Measurements from ENCODE around the gene BBS12. TPM values are rescaled to one million over a fixed set of nuclear protein-coding genes. Genes with fewer than 3 reads are reported as not detected.

Gene BBS12
- total and polyA plus RNA-seq, 2 experiments from 2014 or later: 2.3 to 2.6 TPM

DNA sequence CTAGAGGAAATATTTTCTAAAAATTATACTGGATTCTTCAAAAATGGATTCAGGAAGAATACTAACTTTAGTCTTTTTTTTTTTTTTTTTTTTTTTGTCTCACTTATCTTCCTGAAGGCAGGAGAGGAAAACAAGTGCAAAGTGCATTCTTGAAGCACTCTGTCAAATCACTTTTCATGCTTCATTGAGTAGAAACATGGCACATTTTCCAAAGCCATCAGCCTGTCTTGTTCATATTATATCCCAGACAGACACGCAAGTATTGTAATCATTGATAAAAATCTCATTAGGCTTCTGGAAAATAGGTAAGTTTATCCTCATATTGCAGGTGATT, 1.2 kb downstream of the BBS12 start:
- H3K4me3 ChIP-seq: peak overlapping the region; percentile 66
- no peak overlapping the region for H3K27ac Mint-ChIP-seq
- H2AFZ ChIP-seq: no peak overlapping the region

More for the DNA sequence above, 1.2 kb downstream of the BBS12 start:
- Mint-ChIP-seq H3K9me3 (peaks cover 6% of the 10 kb centered on the region; the same call in 1 of the 3 replicates), H3K4me1 (peaks cover 10% of the 10 kb centered on the region), H3K27me3 (ENCODE audit: insufficient read depth, low read depth, poor library complexity) (peaks cover 9% of the 10 kb centered on the region), H3K4me3 (peak overlapping the region; percentile 87), H3K36me3 (ENCODE audit: low read depth) (peaks cover 7% of the 10 kb centered on the region; the same call in 2 of the 3 replicates)
- no peak for TF ChIP-seq ZNF331 (CRISPR knock-in tag; IDR thresholded peaks at IDR 0.05; ENCODE audit: low read depth)
- TF ChIP-seq JUNB (IDR thresholded peaks at IDR 0.05; ENCODE audit: unreplicated experiment): no peak
- TF ChIP-seq, protein P1, sequence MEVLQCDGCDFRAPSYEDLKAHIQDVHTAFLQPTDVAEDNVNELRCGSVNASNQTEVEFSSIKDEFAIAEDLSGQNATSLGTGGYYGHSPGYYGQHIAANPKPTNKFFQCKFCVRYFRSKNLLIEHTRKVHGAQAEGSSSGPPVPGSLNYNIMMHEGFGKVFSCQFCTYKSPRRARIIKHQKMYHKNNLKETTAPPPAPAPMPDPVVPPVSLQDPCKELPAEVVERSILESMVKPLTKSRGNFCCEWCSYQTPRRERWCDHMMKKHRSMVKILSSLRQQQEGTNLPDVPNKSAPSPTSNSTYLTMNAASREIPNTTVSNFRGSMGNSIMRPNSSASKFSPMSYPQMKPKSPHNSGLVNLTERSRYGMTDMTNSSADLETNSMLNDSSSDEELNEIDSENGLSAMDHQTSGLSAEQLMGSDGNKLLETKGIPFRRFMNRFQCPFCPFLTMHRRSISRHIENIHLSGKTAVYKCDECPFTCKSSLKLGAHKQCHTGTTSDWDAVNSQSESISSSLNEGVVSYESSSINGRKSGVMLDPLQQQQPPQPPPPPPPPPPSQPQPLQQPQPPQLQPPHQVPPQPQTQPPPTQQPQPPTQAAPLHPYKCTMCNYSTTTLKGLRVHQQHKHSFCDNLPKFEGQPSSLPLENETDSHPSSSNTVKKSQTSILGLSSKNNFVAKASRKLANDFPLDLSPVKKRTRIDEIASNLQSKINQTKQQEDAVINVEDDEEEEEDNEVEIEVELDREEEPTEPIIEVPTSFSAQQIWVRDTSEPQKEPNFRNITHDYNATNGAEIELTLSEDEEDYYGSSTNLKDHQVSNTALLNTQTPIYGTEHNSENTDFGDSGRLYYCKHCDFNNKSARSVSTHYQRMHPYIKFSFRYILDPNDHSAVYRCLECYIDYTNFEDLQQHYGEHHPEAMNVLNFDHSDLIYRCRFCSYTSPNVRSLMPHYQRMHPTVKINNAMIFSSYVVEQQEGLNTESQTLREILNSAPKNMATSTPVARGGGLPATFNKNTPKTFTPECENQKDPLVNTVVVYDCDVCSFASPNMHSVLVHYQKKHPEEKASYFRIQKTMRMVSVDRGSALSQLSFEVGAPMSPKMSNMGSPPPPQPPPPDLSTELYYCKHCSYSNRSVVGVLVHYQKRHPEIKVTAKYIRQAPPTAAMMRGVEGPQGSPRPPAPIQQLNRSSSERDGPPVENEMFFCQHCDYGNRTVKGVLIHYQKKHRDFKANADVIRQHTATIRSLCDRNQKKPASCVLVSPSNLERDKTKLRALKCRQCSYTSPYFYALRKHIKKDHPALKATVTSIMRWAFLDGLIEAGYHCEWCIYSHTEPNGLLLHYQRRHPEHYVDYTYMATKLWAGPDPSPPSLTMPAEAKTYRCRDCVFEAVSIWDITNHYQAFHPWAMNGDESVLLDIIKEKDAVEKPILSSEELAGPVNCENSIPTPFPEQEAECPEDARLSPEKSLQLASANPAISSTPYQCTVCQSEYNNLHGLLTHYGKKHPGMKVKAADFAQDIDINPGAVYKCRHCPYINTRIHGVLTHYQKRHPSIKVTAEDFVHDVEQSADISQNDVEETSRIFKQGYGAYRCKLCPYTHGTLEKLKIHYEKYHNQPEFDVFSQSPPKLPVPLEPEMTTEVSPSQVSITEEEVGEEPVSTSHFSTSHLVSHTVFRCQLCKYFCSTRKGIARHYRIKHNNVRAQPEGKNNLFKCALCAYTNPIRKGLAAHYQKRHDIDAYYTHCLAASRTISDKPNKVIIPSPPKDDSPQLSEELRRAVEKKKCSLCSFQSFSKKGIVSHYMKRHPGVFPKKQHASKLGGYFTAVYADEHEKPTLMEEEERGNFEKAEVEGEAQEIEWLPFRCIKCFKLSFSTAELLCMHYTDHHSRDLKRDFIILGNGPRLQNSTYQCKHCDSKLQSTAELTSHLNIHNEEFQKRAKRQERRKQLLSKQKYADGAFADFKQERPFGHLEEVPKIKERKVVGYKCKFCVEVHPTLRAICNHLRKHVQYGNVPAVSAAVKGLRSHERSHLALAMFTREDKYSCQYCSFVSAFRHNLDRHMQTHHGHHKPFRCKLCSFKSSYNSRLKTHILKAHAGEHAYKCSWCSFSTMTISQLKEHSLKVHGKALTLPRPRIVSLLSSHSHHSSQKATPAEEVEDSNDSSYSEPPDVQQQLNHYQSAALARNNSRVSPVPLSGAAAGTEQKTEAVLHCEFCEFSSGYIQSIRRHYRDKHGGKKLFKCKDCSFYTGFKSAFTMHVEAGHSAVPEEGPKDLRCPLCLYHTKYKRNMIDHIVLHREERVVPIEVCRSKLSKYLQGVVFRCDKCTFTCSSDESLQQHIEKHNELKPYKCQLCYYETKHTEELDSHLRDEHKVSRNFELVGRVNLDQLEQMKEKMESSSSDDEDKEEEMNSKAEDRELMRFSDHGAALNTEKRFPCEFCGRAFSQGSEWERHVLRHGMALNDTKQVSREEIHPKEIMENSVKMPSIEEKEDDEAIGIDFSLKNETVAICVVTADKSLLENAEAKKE (CRISPR knock-in tag; IDR thresholded peaks at IDR 0.05): no peak
- TF ChIP-seq, protein P2, sequence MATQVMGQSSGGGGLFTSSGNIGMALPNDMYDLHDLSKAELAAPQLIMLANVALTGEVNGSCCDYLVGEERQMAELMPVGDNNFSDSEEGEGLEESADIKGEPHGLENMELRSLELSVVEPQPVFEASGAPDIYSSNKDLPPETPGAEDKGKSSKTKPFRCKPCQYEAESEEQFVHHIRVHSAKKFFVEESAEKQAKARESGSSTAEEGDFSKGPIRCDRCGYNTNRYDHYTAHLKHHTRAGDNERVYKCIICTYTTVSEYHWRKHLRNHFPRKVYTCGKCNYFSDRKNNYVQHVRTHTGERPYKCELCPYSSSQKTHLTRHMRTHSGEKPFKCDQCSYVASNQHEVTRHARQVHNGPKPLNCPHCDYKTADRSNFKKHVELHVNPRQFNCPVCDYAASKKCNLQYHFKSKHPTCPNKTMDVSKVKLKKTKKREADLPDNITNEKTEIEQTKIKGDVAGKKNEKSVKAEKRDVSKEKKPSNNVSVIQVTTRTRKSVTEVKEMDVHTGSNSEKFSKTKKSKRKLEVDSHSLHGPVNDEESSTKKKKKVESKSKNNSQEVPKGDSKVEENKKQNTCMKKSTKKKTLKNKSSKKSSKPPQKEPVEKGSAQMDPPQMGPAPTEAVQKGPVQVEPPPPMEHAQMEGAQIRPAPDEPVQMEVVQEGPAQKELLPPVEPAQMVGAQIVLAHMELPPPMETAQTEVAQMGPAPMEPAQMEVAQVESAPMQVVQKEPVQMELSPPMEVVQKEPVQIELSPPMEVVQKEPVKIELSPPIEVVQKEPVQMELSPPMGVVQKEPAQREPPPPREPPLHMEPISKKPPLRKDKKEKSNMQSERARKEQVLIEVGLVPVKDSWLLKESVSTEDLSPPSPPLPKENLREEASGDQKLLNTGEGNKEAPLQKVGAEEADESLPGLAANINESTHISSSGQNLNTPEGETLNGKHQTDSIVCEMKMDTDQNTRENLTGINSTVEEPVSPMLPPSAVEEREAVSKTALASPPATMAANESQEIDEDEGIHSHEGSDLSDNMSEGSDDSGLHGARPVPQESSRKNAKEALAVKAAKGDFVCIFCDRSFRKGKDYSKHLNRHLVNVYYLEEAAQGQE (IDR thresholded peaks at IDR 0.05; ENCODE audit: unreplicated experiment): no peak
- TF ChIP-seq EZH2 (IDR thresholded peaks at IDR 0.05; ENCODE audit: low read depth, unreplicated experiment): no peak
- no peak for TF ChIP-seq CREB1 (CRISPR knock-in tag; IDR thresholded peaks at IDR 0.05; ENCODE audit: low read depth)
- TF ChIP-seq POLR2AphosphoS5 (IDR thresholded peaks at IDR 0.05; ENCODE audit: low read depth): no peak
- TF ChIP-seq, protein P3, sequence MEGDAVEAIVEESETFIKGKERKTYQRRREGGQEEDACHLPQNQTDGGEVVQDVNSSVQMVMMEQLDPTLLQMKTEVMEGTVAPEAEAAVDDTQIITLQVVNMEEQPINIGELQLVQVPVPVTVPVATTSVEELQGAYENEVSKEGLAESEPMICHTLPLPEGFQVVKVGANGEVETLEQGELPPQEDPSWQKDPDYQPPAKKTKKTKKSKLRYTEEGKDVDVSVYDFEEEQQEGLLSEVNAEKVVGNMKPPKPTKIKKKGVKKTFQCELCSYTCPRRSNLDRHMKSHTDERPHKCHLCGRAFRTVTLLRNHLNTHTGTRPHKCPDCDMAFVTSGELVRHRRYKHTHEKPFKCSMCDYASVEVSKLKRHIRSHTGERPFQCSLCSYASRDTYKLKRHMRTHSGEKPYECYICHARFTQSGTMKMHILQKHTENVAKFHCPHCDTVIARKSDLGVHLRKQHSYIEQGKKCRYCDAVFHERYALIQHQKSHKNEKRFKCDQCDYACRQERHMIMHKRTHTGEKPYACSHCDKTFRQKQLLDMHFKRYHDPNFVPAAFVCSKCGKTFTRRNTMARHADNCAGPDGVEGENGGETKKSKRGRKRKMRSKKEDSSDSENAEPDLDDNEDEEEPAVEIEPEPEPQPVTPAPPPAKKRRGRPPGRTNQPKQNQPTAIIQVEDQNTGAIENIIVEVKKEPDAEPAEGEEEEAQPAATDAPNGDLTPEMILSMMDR (conservative IDR thresholded peaks at IDR 0.05; ENCODE audit: low read depth in 2 of 2): no peak
- TF ChIP-seq, protein P4, sequence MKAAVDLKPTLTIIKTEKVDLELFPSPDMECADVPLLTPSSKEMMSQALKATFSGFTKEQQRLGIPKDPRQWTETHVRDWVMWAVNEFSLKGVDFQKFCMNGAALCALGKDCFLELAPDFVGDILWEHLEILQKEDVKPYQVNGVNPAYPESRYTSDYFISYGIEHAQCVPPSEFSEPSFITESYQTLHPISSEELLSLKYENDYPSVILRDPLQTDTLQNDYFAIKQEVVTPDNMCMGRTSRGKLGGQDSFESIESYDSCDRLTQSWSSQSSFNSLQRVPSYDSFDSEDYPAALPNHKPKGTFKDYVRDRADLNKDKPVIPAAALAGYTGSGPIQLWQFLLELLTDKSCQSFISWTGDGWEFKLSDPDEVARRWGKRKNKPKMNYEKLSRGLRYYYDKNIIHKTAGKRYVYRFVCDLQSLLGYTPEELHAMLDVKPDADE (IDR thresholded peaks at IDR 0.05): no peak
- no peak for TF ChIP-seq EZH2phosphoT487 (IDR thresholded peaks at IDR 0.05; ENCODE audit: unreplicated experiment)
- no peak for TF ChIP-seq NANOG (IDR thresholded peaks at IDR 0.05; ENCODE audit: borderline replicate concordance)
- TF ChIP-seq STAT1 (IDR thresholded peaks at IDR 0.05; ENCODE audit: unreplicated experiment): no peak
- TF ChIP-seq ZNF114 (CRISPR knock-in tag; IDR thresholded peaks at IDR 0.05): no peak
- H3K4me2 ChIP-seq: peak overlapping the region; percentile 86
- DNase-seq (ENCODE audit: low spot score) (no peak), ATAC-seq (no peak)
- H3K36me3 ChIP-seq (ENCODE audit: insufficient read depth): no peaks in the 10 kb centered on the region
- H3K27ac ChIP-seq (ENCODE audit: low read depth): peak overlapping the region; percentile 83
- H3K9me2 ChIP-seq (ENCODE audit: insufficient read depth): no peaks in the 10 kb centered on the region
- H3F3A ChIP-seq (replicated peaks; ENCODE audit: low read depth): no peaks in the 10 kb centered on the region; the same call in 1 of the 2 replicates
- no peaks in the 10 kb centered on the region for H4K20me1 ChIP-seq (replicated peaks; ENCODE audit: insufficient read depth)
- peaks cover 7% of the 10 kb centered on the region for H3K4me1 ChIP-seq (ENCODE audit: insufficient read depth)
- H3K27me3 ChIP-seq (ENCODE audit: insufficient read depth): no peaks in the 10 kb centered on the region
- no peaks in the 10 kb centered on the region for H3K79me2 ChIP-seq (replicated peaks; ENCODE audit: insufficient read depth)
